Adrenal gland (tissue), 12 donors: ENCODE data around the gene MXRA8. TPM values are rescaled to one million over a fixed set of nuclear protein-coding genes. Genes with fewer than 3 reads are reported as not detected.

ENCODE experiments used
- DNase-seq, 7 donors: peaks; one replicate each; pipeline ENCODE4 v3.0.0-alpha.2; 2019 to 2020
- H3K27ac ChIP-seq, 5 donors: fragments of 200-600 bp; sonication (generic) in 4 of 5; 1 replicate in 3 of 5; 2 replicates in 2 of 5; pipeline versions ENCODE4 v1.5.1 to v1.8.0; 2016 to 2020; ENCODE audit warnings: mild to moderate bottlenecking in 1 of 5
- H3K27me3 ChIP-seq: fragments of 200-600 bp; 2 replicates; pipeline ENCODE4 v1.8.0; 2021
- H3K36me3 ChIP-seq, 2 donors: fragments of 200-600 bp; replicated peaks in 1 of 2; 1 replicate in 1 of 2; 2 replicates in 1 of 2; pipeline versions ENCODE4 v1.5.1 to v1.8.0; 2018 to 2022
- H3K4me1 ChIP-seq, 2 donors: fragments of 200-600 bp; replicated peaks in 1 of 2; 1 replicate in 1 of 2; 2 replicates in 1 of 2; pipeline versions ENCODE4 v1.5.1 to v1.8.0; 2018 to 2021
- H3K4me3 ChIP-seq, 4 donors: fragments of 200-600 bp; sonication (generic) in 3 of 4; one replicate each; pipeline ENCODE4 v1.5.1; 2016 to 2018
- H3K9me3 ChIP-seq, 3 donors: fragments of 200-600 bp; sonication (generic) in 1 of 3; replicated peaks in 1 of 3; 1 replicate in 2 of 3; 2 replicates in 1 of 3; pipeline versions ENCODE4 v1.5.1 to v1.8.0; 2016 to 2021
- CTCF ChIP-seq, 6 experiments: fragments of 450-650 bp in 4 of 6; fragments of 200-600 bp in 2 of 6; sonication (generic) in 1 of 6; IDR thresholded peaks; 1 replicate in 5 of 6; 2 replicates in 1 of 6; pipeline versions ENCODE4 v1.5.1 to v1.8.0; 2016 to 2021; ENCODE audit warnings: antibody characterized with exemption in 6 of 6, mild to moderate bottlenecking in 2 of 6, moderate library complexity in 1 of 6
- POLR2A ChIP-seq, 2 donors: fragments of 450-650 bp; IDR thresholded peaks; one replicate each; pipeline ENCODE4 v1.6.1; 2017; ENCODE audit warnings: antibody characterized with exemption in 2 of 2, mild to moderate bottlenecking in 2 of 2, moderate library complexity in 1 of 2
- WGBS, 4 donors: extraction: QIAGEN DNeasy Blood & Tissue Kit in 2 of 4; methylation state at CpG; one replicate each; pipeline versions ENCODE4 v1.1.5 to v1.1.7; 2013 to 2017; 5-methylcytosine and 5-hydroxymethylcytosine counted together
- intact Hi-C, 2 donors: fragments of 100-400 bp; cut with DNase I; formaldehyde crosslinking; loops; one replicate each; pipeline versions ENCODE4 v1.14.1 to v1.15.0; 2022 to 2023
- polyA plus RNA-seq, 3 donors: library from polyadenylated mRNA; stranded (reverse); fragments of 200-250 nt in 2 of 3; fragments of 350-450 nt in 1 of 3; fragmentation: Illumina TruSeq in 1 of 3; extraction: RNeasy Lipid Tissue Mini Kit (QIAGEN cat#74804) in 1 of 3; gene quantifications; one replicate each; pipeline ENCODE4 v1.2.3, GENCODE V29; 2013 to 2014
- total RNA-seq, 9 donors: library from RNA; depleted of rRNA in 4 of 9; stranded (reverse); fragments of >200 nt in 4 of 9; fragments of 120-200 nt in 1 of 9; fragmentation: NEBNext Ultra II Directional in 1 of 9; extraction: Animal tissue kit (Norgen Biotek cat#: 25700) in 1 of 9; gene quantifications; one replicate each; pipeline versions ENCODE4 v1.1.0 to v1.2.4, GENCODE V29; 2013 to 2023
- donor health status: healthy with polysubstance abuse.
- donor health status: Bipolar disorder and iron deficiency.
- donor health status: DM: yes; HTN: yes; CAD: no.
- donor health status: DM: no; HTN: no; CAD: no.
- donor health status: DM: no; HTN: no; CAD: no.
- donor health status: DM: yes; HTN: yes; CAD: no.

Gene MXRA8
- total and polyA plus RNA-seq, 12 donors, result 8.4 to 104 (median 46.6) TPM

GRCh38 chr1:1393014-1393413 lies 34.7 kb upstream of the MXRA8 start:
- H3K36me3 ChIP-seq, result peaks cover 0 to 100% of the 10 kb centered on the region in 2 donors
- H3K4me1 ChIP-seq, result peaks cover 1 to 6% of the 10 kb centered on the region in 2 donors
- no peak for DNase-seq
- H3K4me3 ChIP-seq, result no peak overlapping the region
- TF ChIP-seq CTCF (IDR thresholded peaks at IDR 0.05) (no peak), POLR2A (IDR thresholded peaks at IDR 0.05) (no peak)
- no peaks in the 10 kb centered on the region for H3K27me3 ChIP-seq
- H3K9me3 ChIP-seq, result no peaks in the 10 kb centered on the region
- intact Hi-C loops, result no loop called here
- 84 to 100% (median 92%) methylated on average over 3 to 4 of the region's 4 CpGs for WGBS, 4 donors
- H3K27ac ChIP-seq, result no peak overlapping the region

- H3K36me3 ChIP-seq, result peaks cover 0 to 100% of the 10 kb centered on the region in 2 donors
- TF ChIP-seq POLR2A (IDR thresholded peaks at IDR 0.05), result no peak
- no peak for TF ChIP-seq CTCF (IDR thresholded peaks at IDR 0.05)
These were observed 32.9 kb upstream of the MXRA8 start for GRCh38 chr1:1391225-1391624.

GRCh38 chr1:1390675-1391074 lies 32.3 kb upstream of the MXRA8 start:
- no peak overlapping the region for H3K27ac ChIP-seq
- intact Hi-C loops, result no loop called here
- WGBS, 4 donors, result 86 to 88% (median 87%) methylated on average over 12 of the region's 12 CpGs
- H3K4me3 ChIP-seq, result no peak overlapping the region
- TF ChIP-seq CTCF (IDR thresholded peaks at IDR 0.05), result no peak
- no peak for TF ChIP-seq POLR2A (IDR thresholded peaks at IDR 0.05)
- no peaks in the 10 kb centered on the region for H3K27me3 ChIP-seq
- H3K4me1 ChIP-seq, result no peaks in the 10 kb centered on the region
- no peak for DNase-seq
- H3K9me3 ChIP-seq, result no peaks in the 10 kb centered on the region
- peaks cover 0 to 100% of the 10 kb centered on the region in 2 donors for H3K36me3 ChIP-seq

More at GRCh38 chr1:1391225-1391624, 32.9 kb upstream of the MXRA8 start:
- DNase-seq, result no peak
- H3K9me3 ChIP-seq, result no peaks in the 10 kb centered on the region
- WGBS, 4 donors, result 80 to 87% (median 83%) methylated on average over 12 of the region's 12 CpGs
- no peaks in the 10 kb centered on the region for H3K4me1 ChIP-seq
- H3K27me3 ChIP-seq, result no peaks in the 10 kb centered on the region
- intact Hi-C loops, result no loop called here
- H3K4me3 ChIP-seq, result no peak overlapping the region
- H3K27ac ChIP-seq, result no peak overlapping the region

- Histone ChIP-seq H3K27ac (no peak overlapping the region), H3K36me3 (peaks cover 0 to 80% of the 10 kb centered on the region in 2 donors), H3K9me3 (no peaks in the 10 kb centered on the region), H3K4me1 (no peaks in the 10 kb centered on the region), H3K27me3 (no peaks in the 10 kb centered on the region), H3K4me3 (no peak overlapping the region)
- DNase-seq, result no peak
- TF ChIP-seq CTCF (IDR thresholded peaks at IDR 0.05), result no peak
- no peak for TF ChIP-seq POLR2A (IDR thresholded peaks at IDR 0.05)
- intact Hi-C loops, result no loop called here
- WGBS, 4 donors, result 94 to 97% (median 96%) methylated on average over 16 of the region's 16 CpGs
These were observed 29.7 kb upstream of the MXRA8 start for GRCh38 chr1:1388078-1388472.
